ENCODE results near the gene TNFRSF8. TPM values are rescaled to one million over a fixed set of nuclear protein-coding genes. Genes with fewer than 3 reads are reported as not detected.
A peak's percentile ranks its signal among the peaks of the same experiment; 100 is the strongest.

TNFRSF8 gene
- total RNA-seq, 1 donor from 2014 or later: not detected

DNA sequence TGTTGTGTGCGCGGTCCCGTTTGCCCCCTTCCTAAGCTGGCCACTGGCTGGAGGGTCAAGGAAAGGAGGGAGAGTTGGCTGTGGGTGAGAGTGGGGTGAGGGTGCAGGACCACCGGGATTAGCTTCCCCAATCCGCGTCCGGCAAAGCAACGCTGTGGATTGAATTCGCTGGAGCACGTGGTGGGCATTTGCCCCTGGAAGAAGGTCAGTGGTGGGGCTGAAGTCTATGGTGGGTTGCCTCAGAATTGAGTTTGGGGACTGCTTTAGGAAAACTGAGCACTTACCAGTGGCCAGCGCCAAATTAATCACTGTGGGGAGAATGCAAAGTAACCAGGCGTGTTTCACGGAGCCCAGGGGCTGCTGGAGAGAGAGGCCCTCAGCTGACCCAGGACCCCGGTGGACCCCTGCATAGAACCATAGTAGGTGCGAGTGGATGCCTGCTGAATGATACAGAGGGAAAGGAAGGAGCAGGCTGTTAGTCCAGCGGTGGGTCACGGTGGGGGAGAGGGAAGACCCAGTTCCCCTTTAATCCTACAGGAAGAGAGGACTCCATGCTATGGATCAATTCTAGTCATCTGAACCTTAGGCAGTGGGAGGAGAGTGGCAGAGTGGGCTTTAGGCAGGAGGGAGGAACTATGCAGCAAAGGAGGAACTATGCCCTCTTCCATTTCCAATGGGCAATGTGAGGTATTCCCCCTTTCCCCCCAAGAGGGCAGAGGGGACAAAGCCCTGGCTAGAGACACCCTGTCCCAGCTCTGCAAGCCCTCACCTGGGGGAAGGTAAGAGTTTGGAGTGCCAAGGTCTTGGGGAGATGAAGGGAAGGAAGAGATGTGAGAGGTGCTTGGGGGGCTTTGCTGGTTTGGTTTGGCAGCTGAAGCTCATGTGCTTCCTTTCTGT is 1.2 kb downstream of the TNFRSF8 start:
- Histone ChIP-seq H3K36me3 (ENCODE audit: control insufficient read depth, insufficient read depth, low read length) (no peaks in the 10 kb centered on the region), H3K27me3 (ENCODE audit: control insufficient read depth, insufficient read depth, low read length) (peaks cover 23% of the 10 kb centered on the region), H3K4me3 (ENCODE audit: low read depth, low read length) (no peak overlapping the region)
- FAIRE-seq: no peak
- TF ChIP-seq, protein P1, sequence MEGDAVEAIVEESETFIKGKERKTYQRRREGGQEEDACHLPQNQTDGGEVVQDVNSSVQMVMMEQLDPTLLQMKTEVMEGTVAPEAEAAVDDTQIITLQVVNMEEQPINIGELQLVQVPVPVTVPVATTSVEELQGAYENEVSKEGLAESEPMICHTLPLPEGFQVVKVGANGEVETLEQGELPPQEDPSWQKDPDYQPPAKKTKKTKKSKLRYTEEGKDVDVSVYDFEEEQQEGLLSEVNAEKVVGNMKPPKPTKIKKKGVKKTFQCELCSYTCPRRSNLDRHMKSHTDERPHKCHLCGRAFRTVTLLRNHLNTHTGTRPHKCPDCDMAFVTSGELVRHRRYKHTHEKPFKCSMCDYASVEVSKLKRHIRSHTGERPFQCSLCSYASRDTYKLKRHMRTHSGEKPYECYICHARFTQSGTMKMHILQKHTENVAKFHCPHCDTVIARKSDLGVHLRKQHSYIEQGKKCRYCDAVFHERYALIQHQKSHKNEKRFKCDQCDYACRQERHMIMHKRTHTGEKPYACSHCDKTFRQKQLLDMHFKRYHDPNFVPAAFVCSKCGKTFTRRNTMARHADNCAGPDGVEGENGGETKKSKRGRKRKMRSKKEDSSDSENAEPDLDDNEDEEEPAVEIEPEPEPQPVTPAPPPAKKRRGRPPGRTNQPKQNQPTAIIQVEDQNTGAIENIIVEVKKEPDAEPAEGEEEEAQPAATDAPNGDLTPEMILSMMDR (IDR thresholded peaks at IDR 0.05; ENCODE audit: insufficient read depth, low read length, severe bottlenecking): no peak
- DNase-seq (ENCODE audit: low read depth): no peak

DNA sequence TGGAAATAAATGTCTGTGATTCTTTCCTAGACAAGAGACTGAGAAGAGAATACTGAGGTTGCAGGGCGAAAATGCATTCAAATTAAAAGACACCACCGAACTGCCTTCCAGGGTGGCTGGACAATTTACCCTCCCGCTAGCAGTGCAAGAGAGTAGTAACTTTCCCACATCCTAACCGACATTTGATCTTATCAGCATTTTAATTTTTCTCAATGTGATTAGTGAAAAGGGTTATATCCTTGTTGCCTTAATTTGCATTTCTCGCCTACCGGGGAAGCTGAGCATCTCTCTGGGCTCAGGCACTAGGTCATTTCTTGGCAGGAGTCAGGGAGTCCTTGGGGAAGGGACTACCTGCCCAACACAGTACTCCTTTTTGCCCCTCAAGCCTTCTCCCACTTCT is 2.8 kb downstream of the TNFRSF8 start:
- DNase-seq (ENCODE audit: low read depth) (no peak), FAIRE-seq (no peak)
- Histone ChIP-seq H3K4me3 (ENCODE audit: low read depth, low read length) (no peak overlapping the region), H3K27me3 (ENCODE audit: control insufficient read depth, insufficient read depth, low read length) (peaks cover 23% of the 10 kb centered on the region), H3K36me3 (ENCODE audit: control insufficient read depth, insufficient read depth, low read length) (no peaks in the 10 kb centered on the region)
- TF ChIP-seq, protein P1 (IDR thresholded peaks at IDR 0.05; ENCODE audit: insufficient read depth, low read length, severe bottlenecking): no peak

DNA sequence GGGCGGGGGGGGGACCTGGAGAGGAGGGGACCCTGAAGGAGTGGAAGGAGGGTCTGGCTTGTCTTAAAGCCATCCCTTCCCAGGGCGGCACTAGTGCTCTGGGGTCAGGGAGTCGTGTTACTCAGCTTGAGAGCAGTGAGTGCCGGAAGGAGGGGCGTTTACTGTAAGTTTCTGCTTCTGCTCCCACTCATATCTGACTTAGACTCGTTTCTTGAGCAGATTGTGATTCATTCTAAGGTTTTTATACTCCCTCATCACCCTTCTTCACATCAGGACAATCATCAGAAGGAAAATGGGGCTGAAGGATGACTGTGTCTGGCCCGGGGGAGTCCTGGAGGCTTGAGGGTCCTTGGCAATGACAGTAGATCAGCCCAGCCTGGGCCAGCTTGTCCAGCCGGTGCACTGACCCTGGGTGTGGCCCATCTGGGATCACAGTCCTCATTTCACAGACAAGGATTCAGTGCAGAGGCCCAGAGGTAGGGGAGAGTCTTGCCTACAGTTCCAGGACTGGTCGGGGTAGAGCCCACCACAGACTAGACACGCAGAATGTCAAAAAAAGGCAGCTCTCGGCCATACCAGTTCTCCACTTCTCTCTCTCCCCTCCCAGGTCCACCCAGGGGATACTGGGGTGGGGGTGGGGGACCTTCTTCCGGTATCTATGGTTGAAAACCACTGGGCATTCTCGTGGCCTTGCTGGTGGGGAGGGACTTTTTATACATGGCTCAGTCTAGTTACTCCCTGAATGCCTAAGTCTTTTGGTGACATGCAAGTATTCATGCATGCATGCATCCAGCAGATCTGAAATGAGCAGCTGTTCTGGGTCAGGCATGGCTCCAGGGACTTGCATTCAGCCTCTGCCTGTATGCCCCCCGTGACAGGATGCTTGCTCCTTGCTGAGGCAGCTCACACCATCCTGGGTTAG is 5.1 kb downstream of the TNFRSF8 start:
- TF ChIP-seq, protein P1 (IDR thresholded peaks at IDR 0.05; ENCODE audit: insufficient read depth, low read length, severe bottlenecking): no peak
- H3K4me3 ChIP-seq (ENCODE audit: low read depth, low read length): no peak overlapping the region
- no peak for FAIRE-seq

DNA sequence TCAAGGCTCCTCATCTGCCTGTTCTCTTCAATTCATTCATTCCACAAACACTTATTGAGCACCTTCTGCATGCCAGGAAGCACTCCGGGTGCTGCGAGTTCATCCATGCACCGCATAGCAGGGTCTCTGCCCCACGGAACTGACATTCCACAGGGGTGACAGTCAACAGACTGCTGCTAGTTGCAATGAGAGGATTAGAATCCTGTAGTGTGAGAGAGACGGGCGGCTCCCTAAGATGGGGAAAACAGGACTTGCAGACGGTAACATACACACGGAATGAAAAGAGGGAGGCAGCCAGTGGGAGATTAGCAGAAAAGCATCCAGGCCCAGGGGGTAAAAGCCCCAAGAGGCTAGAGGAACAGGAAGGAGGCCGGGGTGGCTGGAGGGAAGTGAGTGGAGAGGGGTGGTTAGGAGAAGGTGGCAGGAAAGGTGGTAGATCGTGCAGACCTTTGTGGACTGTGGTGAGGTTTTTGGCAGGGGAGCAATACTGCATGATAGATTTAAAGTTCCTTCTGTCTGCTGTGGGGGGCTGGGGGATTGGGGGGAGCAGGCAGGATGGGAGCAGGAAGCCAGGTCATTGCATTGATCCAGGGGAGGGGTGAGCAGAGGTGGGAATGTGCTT is 6.6 kb downstream of the TNFRSF8 start:
- FAIRE-seq (no peak), DNase-seq (ENCODE audit: low read depth) (no peak)
- no peak overlapping the region for H3K4me3 ChIP-seq (ENCODE audit: low read depth, low read length)
- H3K36me3 ChIP-seq (ENCODE audit: control insufficient read depth, insufficient read depth, low read length): no peaks in the 10 kb centered on the region
- TF ChIP-seq, protein P1 (IDR thresholded peaks at IDR 0.05; ENCODE audit: insufficient read depth, low read length, severe bottlenecking): no peak
- H3K27me3 ChIP-seq (ENCODE audit: control insufficient read depth, insufficient read depth, low read length): peaks cover 3% of the 10 kb centered on the region

More for the DNA sequence above, 5.1 kb downstream of the TNFRSF8 start:
- peaks cover 16% of the 10 kb centered on the region for H3K27me3 ChIP-seq (ENCODE audit: control insufficient read depth, insufficient read depth, low read length)
- H3K36me3 ChIP-seq (ENCODE audit: control insufficient read depth, insufficient read depth, low read length): no peaks in the 10 kb centered on the region
- DNase-seq (ENCODE audit: low read depth): peak; percentile 65

DNA sequence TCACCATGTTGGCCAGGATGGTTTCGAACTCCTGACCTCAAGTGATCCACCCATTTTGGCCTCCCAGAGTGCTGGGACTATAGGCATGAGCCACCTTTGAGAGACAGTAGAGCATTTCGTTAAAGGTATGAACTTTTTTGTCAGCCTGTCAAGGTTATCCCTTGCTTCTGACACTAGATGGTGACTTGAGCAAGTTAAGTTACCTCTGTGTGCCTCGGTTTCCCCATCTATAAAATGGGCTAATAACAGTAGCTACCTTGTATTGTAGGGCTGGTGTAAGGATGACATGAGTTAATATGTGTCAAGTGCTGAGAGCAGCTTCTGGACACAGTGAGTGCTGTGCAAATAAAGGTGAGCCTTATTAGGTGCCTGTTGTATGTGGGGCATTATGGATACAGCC is 8.8 kb downstream of the TNFRSF8 start:
- H3K4me3 ChIP-seq (ENCODE audit: low read depth, low read length): no peak overlapping the region
- H3K36me3 ChIP-seq (ENCODE audit: control insufficient read depth, insufficient read depth, low read length): no peaks in the 10 kb centered on the region
- no peak for DNase-seq (ENCODE audit: low read depth)
- no peak for FAIRE-seq
- peaks cover 3% of the 10 kb centered on the region for H3K27me3 ChIP-seq (ENCODE audit: control insufficient read depth, insufficient read depth, low read length)
- TF ChIP-seq, protein P1 (IDR thresholded peaks at IDR 0.05; ENCODE audit: insufficient read depth, low read length, severe bottlenecking): no peak
